ENCODE data around the gene LRCH1. TPM values are rescaled to one million over a fixed set of nuclear protein-coding genes. Genes with fewer than 3 reads are reported as not detected.

LRCH1 gene
- total and polyA plus RNA-seq, 10 of the 15 experiments (the other 5 are each of a cell fraction or from before 2014, with no cell fraction given), result 5.3 to 48.9 (median 14.4) TPM

- BruUV-seq (replicated peaks), result no TSS peak
- Histone ChIP-seq H3K27me3 (replicated peaks in 1 of 2; ENCODE audit: control insufficient read depth in 2 of 2, insufficient read depth in 2 of 2, low read length in 1 of 2) (no peaks in the 10 kb centered on the region), H3K36me3 (ENCODE audit: control insufficient read depth in 2 of 2, insufficient read depth in 2 of 2, low read length in 1 of 2) (no peaks in the 10 kb centered on the region; a peak in 2 of 4 replicates), H2AFZ (ENCODE audit: control insufficient read depth, low read depth, low read length) (no peak overlapping the region), H4K20me1 (ENCODE audit: control insufficient read depth, insufficient read depth) (no peaks in the 10 kb centered on the region; the same call in 1 of the 2 replicates), H3K79me2 (ENCODE audit: control insufficient read depth, insufficient read depth, low read length) (peaks cover 70% of the 10 kb centered on the region), H3K4me2 (ENCODE audit: control insufficient read depth, insufficient read depth) (no peak overlapping the region), H3K27ac (ENCODE audit: control insufficient read depth, insufficient read depth) (no peak overlapping the region), H3K4me1 (ENCODE audit: control insufficient read depth, insufficient read depth, low read length) (peaks cover 35% of the 10 kb centered on the region), H3K9me3 (replicated peaks; ENCODE audit: control insufficient read depth, insufficient read depth, low read length) (no peaks in the 10 kb centered on the region), H3K4me3 (no peak overlapping the region), H3K9ac (ENCODE audit: control insufficient read depth, insufficient read depth, low read length) (no peak overlapping the region)
- 100% methylated on average over 1 of the region's 1 CpG for WGBS (ENCODE audit: insufficient coverage, insufficient replicate concordance, low lambda C conversion rate, missing lambda C conversion rate)
- TF ChIP-seq SIN3A (IDR thresholded peaks at IDR 0.05; ENCODE audit: low read depth, low read length) (no peak), HDAC2 (IDR thresholded peaks at IDR 0.05) (no peak), ZBTB11 (CRISPR knock-in tag; IDR thresholded peaks at IDR 0.05) (no peak), POU2F2 (IDR thresholded peaks at IDR 0.05; ENCODE audit: borderline replicate concordance, low read depth, low read length) (no peak), PBX3 (IDR thresholded peaks at IDR 0.05; ENCODE audit: insufficient replicate concordance, low read depth, low read length) (no peak), SIX5 (IDR thresholded peaks at IDR 0.05; ENCODE audit: low read depth, low read length, severe bottlenecking) (no peak), RBBP5 (conservative IDR thresholded peaks at IDR 0.05) (no peak), DPF2 (IDR thresholded peaks at IDR 0.05) (no peak), RAD51 (IDR thresholded peaks at IDR 0.05) (no peak), ZNF24 (IDR thresholded peaks at IDR 0.05) (no peak), TAF1 (IDR thresholded peaks at IDR 0.05; ENCODE audit: borderline replicate concordance, low read depth, low read length) (no peak), MLLT1 (IDR thresholded peaks at IDR 0.05) (no peak), GATAD2B (conservative IDR thresholded peaks at IDR 0.05; ENCODE audit: low read depth) (no peak), ZSCAN29 (IDR thresholded peaks at IDR 0.05) (no peak), FOXK2 (IDR thresholded peaks at IDR 0.05) (no peak), POLR2AphosphoS2 (IDR thresholded peaks at IDR 0.05; ENCODE audit: low read depth, low read length) (no peak), NFYB (IDR thresholded peaks at IDR 0.05; ENCODE audit: insufficient read depth, low read depth, low read length) (no peak), PKNOX1 (IDR thresholded peaks at IDR 0.05) (no peak), RELA (IDR thresholded peaks at IDR 0.05; ENCODE audit: borderline replicate concordance, partially characterized antibody) (no peak), GABPA (IDR thresholded peaks at IDR 0.05; ENCODE audit: low read depth) (no peak)
- ChIA-PET RAD21 (ENCODE audit: unreplicated experiment) (interaction anchor here (1.5 kb wide), 1 partner anchor 25 kb away, joined by 4 read pairs; no protein-coding TSS in a partner anchor), POLR2A (interaction anchor here (0.6 to 1.8 kb wide), 4 partner anchors 17 to 314 kb away, joined by 3 to 5 read pairs (median 4); no protein-coding TSS in a partner anchor), CTCF (no interaction called here), SMC1A (ENCODE audit: uncharacterized antibody, unreplicated experiment) (interaction anchor here (0.9 to 23.6 kb wide), 4 partner anchors 10 to 65 kb away, joined by 3 to 456 read pairs (median 4); no protein-coding TSS in a partner anchor)
- FAIRE-seq, result no peak
- no peak for DNase-seq (ENCODE audit: low read depth, low spot score)
- no peak for ATAC-seq
- in situ Hi-C loops (cut with MboI) (no loop called here), intact Hi-C loops (cut with micrococcal nuclease; ENCODE audit: unreplicated experiment) (no loop called here)
Measured at GRCh38 chr13:46649816-46650215, 96.8 kb downstream of the LRCH1 start.

Data from GM12878 (cell line).